Measurements from ENCODE around the gene MRPS31.

Gene MRPS31

DNA sequence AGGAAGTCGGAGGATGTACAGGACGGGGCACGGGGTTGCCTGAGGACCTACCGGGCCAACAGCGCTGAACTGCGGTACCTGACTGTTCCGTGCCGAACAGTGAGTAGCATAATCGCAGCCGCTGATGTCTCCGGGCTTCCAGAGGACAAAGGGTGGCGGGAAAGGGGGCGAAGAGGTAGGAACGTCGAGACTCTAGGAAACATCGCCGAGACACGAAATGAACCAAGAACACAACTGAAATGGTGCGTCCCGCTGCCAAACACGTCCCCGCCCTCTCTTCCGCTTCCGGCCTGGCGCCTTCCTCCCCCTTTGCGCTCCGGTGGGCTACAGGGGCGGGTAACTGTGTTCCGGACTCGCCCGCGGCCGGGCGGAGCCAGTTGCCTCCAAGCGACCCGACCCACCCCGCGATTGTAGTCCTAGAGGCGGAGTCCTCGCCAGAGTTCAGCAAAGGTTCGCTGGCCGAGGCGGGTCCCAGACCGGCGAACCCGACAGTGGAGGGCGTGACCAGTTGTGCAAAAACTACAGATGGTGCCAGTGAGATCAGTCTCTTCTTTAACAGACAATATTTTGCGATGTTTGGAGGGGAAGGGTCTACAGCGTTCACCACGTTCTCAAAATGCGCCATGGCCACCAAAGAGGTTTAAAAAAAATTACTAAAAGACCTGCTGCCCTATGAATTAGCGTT lies at the start of gene MRPS31:
MRPS31 (minus strand) TSS at position 257 of the 685 bp plus-strand sequence; CDS start at position 203, 54 bp downstream.
- in situ Hi-C loops (cut with HindIII; ENCODE audit: low sequenced_read_pairs) = no loop called here
- DNase-seq (ENCODE audit: low read depth, low spot score) = peak; percentile 96
- H3K4me3 ChIP-seq (ENCODE audit: low read depth, low read length) = peak within 1 kb of the TSS; percentile 92
- TF ChIP-seq, protein P1, sequence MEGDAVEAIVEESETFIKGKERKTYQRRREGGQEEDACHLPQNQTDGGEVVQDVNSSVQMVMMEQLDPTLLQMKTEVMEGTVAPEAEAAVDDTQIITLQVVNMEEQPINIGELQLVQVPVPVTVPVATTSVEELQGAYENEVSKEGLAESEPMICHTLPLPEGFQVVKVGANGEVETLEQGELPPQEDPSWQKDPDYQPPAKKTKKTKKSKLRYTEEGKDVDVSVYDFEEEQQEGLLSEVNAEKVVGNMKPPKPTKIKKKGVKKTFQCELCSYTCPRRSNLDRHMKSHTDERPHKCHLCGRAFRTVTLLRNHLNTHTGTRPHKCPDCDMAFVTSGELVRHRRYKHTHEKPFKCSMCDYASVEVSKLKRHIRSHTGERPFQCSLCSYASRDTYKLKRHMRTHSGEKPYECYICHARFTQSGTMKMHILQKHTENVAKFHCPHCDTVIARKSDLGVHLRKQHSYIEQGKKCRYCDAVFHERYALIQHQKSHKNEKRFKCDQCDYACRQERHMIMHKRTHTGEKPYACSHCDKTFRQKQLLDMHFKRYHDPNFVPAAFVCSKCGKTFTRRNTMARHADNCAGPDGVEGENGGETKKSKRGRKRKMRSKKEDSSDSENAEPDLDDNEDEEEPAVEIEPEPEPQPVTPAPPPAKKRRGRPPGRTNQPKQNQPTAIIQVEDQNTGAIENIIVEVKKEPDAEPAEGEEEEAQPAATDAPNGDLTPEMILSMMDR (IDR thresholded peaks at IDR 0.05; ENCODE audit: low read depth, low read length) = no peak

DNA sequence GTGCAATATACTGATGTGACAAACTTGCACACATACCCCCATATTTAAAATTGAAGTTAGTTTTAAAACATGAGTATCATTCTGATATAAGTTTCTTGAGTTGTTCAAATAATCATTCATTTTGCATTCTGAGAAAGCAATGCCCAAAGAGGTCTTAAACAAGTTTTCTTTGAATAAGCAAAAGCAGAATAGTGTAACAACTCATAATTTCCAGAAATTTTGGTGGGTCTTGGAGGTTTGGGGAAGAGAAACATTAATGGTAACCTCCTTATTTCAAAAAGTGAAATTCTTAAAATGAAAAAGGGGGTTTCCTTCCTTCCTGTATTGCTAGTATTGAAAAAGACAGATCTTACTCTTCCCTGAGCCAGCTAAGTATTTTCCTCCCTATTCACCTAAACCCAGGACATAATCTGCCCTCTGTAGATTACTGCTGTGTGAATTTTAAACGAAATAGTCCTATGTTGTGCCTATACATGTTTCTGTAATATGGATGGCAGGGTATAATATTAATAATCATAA lies 48.9 kb upstream of the MRPS31 start:
- in situ Hi-C loops (cut with HindIII; ENCODE audit: low sequenced_read_pairs) = no loop called here
- TF ChIP-seq, protein P1 (IDR thresholded peaks at IDR 0.05; ENCODE audit: low read depth, low read length) = no peak
- no peak overlapping the region for H3K4me3 ChIP-seq (ENCODE audit: low read depth, low read length)
- no peak for DNase-seq (ENCODE audit: low read depth, low spot score)

DNA sequence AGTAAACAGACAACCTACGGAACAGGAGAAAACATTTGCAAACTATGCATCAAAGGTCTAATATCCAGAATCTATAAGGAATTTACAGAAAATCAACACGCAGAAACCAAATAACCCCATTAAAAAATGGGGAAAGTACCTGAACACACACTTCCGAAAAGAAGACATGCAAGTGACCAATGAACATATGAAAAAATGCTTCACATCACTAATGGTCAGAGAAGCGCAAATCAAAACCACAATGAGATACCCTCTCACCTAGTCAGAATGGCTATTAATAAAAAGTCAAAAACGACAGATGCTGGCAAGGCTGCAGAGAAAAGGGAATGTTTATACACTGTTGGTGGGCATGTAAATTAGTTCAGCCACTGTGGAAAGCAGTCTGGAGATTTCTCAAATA lies 47.9 kb upstream of the MRPS31 start:
- TF ChIP-seq, protein P1 (IDR thresholded peaks at IDR 0.05; ENCODE audit: low read depth, low read length) = no peak
- in situ Hi-C loops (cut with HindIII; ENCODE audit: low sequenced_read_pairs) = no loop called here
- no peak overlapping the region for H3K4me3 ChIP-seq (ENCODE audit: low read depth, low read length)
- no peak for DNase-seq (ENCODE audit: low read depth, low spot score)

DNA sequence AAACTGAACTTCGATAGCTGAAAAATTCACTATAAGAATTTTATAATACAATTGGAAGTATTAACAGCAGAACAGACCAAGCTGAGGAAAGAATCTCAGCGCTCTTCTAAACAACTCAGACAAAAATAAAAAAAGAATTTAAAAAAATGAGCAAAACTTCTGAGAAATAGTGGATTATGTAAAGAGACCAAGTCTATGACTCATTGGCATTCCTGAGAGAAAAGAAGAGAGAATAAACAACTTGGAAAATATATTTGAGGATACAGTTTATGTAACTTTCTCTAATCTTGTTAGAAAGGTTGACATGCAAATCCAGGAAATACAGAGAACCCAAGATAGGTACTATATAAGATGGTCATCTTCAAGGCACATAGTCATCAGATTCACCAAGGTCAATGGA lies 43.8 kb upstream of the MRPS31 start:
- DNase-seq (ENCODE audit: low read depth, low spot score) = no peak
- H3K4me3 ChIP-seq (ENCODE audit: low read depth, low read length) = no peak overlapping the region
- in situ Hi-C loops (cut with HindIII; ENCODE audit: low sequenced_read_pairs) = no loop called here
- TF ChIP-seq, protein P1 (IDR thresholded peaks at IDR 0.05; ENCODE audit: low read depth, low read length) = no peak

DNA sequence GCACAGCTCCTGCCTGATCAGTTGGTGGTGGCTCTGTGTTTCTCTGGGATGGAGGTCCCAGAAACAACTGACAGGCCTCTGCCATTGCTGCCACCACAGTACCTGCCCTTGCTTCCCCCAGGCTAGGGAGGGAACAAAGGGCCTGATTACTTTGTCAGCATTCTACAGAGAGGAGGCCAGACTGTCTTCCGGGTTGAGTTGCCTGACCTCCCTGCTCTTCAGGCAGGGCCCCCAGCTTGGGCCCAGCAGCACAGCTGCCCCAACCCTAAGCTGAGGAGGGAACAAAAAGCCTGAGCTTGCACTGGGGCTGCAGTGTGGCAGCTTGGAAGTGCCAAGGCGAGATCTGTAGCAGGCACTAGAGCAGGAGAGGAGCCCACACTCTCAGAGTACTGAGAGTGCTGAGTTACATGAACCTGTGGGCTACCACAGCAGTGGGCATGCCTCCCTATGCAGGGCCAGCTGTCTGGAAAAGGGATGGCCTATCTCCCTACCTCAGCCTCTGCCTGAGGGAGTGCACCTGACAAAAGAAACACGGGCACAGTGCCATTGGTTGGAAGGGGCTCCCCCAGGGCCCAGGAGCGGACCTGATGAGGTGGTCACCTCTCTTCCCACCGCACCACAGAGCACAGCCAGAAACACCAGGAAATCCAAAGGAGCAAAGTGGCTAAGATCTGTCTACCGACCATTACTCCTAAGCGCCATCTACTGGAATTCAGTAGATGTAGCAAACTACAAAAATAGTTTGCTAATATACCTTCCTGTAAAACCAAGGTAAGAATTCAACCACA lies 42.9 kb upstream of the MRPS31 start:
- in situ Hi-C loops (cut with HindIII; ENCODE audit: low sequenced_read_pairs) = no loop called here
- H3K4me3 ChIP-seq (ENCODE audit: low read depth, low read length) = no peak overlapping the region
- TF ChIP-seq, protein P1 (IDR thresholded peaks at IDR 0.05; ENCODE audit: low read depth, low read length) = peak; percentile 57
- peak; percentile 22 for DNase-seq (ENCODE audit: low read depth, low spot score)

DNA sequence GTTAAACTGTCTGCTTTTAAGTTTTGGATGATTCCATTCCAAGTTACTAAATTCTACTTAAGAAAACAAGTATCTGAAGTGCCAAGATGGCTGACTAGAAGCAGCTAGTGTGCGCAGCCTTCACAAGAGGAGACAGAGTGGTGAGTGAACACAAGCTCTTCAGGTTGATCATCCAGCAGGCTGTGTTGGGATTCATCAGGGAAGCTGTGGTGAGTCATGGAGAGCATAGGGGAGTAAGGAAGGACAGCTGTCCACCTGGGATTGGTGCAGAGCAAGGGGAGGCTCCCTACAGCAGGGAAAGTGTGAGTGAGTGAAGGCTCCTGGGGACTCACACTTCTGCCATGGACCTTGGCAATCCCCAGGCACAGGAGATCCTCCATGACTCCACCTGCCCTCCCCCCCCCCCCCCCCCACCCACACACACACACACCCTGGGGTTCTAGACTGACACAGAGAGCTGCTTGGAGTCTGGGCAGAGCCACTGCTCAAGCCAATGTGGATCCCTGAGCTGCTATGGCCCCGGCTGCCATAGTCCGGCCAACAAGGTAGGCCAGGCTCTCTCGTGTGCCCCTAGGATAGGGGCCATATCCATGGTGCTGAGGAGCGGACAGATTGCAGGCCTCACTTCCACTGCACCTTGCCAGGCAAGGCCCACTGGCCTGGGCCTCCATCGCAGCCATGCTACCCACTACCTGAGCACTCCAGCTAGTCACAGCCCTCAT lies 41.9 kb upstream of the MRPS31 start:
- DNase-seq (ENCODE audit: low read depth, low spot score) = peak; percentile 18
- H3K4me3 ChIP-seq (ENCODE audit: low read depth, low read length) = no peak overlapping the region
- TF ChIP-seq, protein P1 (IDR thresholded peaks at IDR 0.05; ENCODE audit: low read depth, low read length) = no peak
- in situ Hi-C loops (cut with HindIII; ENCODE audit: low sequenced_read_pairs) = no loop called here

Measured in astrocyte of the spinal cord (primary cell).